HEK293 (cell line): ENCODE data around the gene SPINDOC.

Experiments
- CTCF ChIP-seq: fragments of 450-650 bp; formaldehyde crosslinking; IDR thresholded peaks from 2 replicates; pipeline ENCODE4 v1.5.1; 2016; ENCODE audit warnings: missing biosample characterization, missing genetic modification characterization
- HOXC10 ChIP-seq: sonication (generic); formaldehyde crosslinking; IDR thresholded peaks from 2 replicates; pipeline ENCODE4 v1.8.1; 2023; ENCODE audit warnings: mild to moderate bottlenecking, missing genetic modification reagents
- KLF10 ChIP-seq: fragments of 450-650 bp; IDR thresholded peaks from 2 replicates; pipeline ENCODE4 v1.5.1; 2018; ENCODE audit warnings: missing biosample characterization, mild to moderate bottlenecking, missing genetic modification characterization
- MEIS1 ChIP-seq: sonication (generic); formaldehyde crosslinking; IDR thresholded peaks from 2 replicates; pipeline ENCODE4 v1.8.1; 2022; ENCODE audit warnings: missing genetic modification reagents, mild to moderate bottlenecking, borderline replicate concordance
- PRDM10 ChIP-seq: fragments of 450-650 bp; formaldehyde crosslinking; IDR thresholded peaks from 2 replicates; pipeline ENCODE4 v1.5.1; 2016; ENCODE audit warnings: missing biosample characterization, missing genetic modification characterization
- PRDM2 ChIP-seq: fragments of 450-650 bp; formaldehyde crosslinking; IDR thresholded peaks from 2 replicates; pipeline ENCODE4 v1.5.1; 2016; ENCODE audit warnings: missing biosample characterization, missing genetic modification characterization, borderline replicate concordance
- REPIN1 ChIP-seq: fragments of 450-650 bp; formaldehyde crosslinking; IDR thresholded peaks from 2 replicates; pipeline ENCODE4 v1.5.1; 2017; ENCODE audit warnings: missing biosample characterization, missing genetic modification characterization, low read depth
- SP3 ChIP-seq: fragments of 450-650 bp; formaldehyde crosslinking; IDR thresholded peaks from 2 replicates; pipeline ENCODE4 v1.5.1; 2016; ENCODE audit warnings: missing biosample characterization, missing genetic modification characterization
- TCF7L2 ChIP-seq: IDR thresholded peaks from 2 replicates; pipeline ENCODE4 v1.6.1; 2011; ENCODE audit warnings: low read depth, mild to moderate bottlenecking, inconsistent platforms, low read length, moderate library complexity, borderline replicate concordance
- TRIM28 ChIP-seq: IDR thresholded peaks from 2 replicates; pipeline ENCODE4 v1.6.1; 2011; ENCODE audit warnings: low read length, control low read depth, borderline replicate concordance
- ZBTB17 ChIP-seq: fragments of 450-650 bp; formaldehyde crosslinking; IDR thresholded peaks from 2 replicates; pipeline ENCODE4 v1.5.1; 2016; ENCODE audit warnings: missing biosample characterization, missing genetic modification characterization
- ZBTB20 ChIP-seq: fragments of 450-650 bp; formaldehyde crosslinking; IDR thresholded peaks from 2 replicates; pipeline ENCODE4 v1.5.1; 2016; ENCODE audit warnings: missing biosample characterization, missing genetic modification characterization
- ZNF10 ChIP-seq: fragments of 450-650 bp; formaldehyde crosslinking; IDR thresholded peaks from 2 replicates; pipeline ENCODE4 v1.5.1; 2017; ENCODE audit warnings: missing biosample characterization, missing genetic modification characterization
- ZNF157 ChIP-seq: fragments of 450-650 bp; formaldehyde crosslinking; IDR thresholded peaks from 2 replicates; pipeline ENCODE4 v1.5.1; 2016; ENCODE audit warnings: missing biosample characterization, missing genetic modification characterization
- ZNF23 ChIP-seq: fragments of 450-650 bp; formaldehyde crosslinking; IDR thresholded peaks from 2 replicates; pipeline ENCODE4 v1.5.1; 2016; ENCODE audit warnings: missing biosample characterization, missing genetic modification characterization, borderline replicate concordance
- ZNF324 ChIP-seq: fragments of 450-650 bp; formaldehyde crosslinking; IDR thresholded peaks from 2 replicates; pipeline ENCODE4 v1.5.1; 2016; ENCODE audit warnings: missing biosample characterization, missing genetic modification characterization
- ZNF341 ChIP-seq: fragments of 450-650 bp; formaldehyde crosslinking; IDR thresholded peaks from 2 replicates; pipeline ENCODE4; 2016; ENCODE audit warnings: low read depth, missing biosample characterization, missing genetic modification characterization
- ZNF366 ChIP-seq: fragments of 450-650 bp; formaldehyde crosslinking; conservative IDR thresholded peaks from 2 replicates; pipeline ENCODE4 v1.5.1; 2016; ENCODE audit warnings: missing biosample characterization, missing genetic modification characterization
- ZNF416 ChIP-seq: fragments of 450-650 bp; formaldehyde crosslinking; IDR thresholded peaks from 2 replicates; pipeline ENCODE4 v1.5.1; 2016; ENCODE audit warnings: missing biosample characterization, missing genetic modification characterization
- ZNF488 ChIP-seq: fragments of 450-650 bp; formaldehyde crosslinking; IDR thresholded peaks from 2 replicates; pipeline ENCODE4 v1.5.1; 2016; ENCODE audit warnings: missing biosample characterization, missing genetic modification characterization
- ZNF521 ChIP-seq: fragments of 450-650 bp; formaldehyde crosslinking; IDR thresholded peaks from 2 replicates; pipeline ENCODE4 v1.5.1; 2017; ENCODE audit warnings: missing biosample characterization, mild to moderate bottlenecking, missing genetic modification characterization
- ZNF529 ChIP-seq: fragments of 450-650 bp; formaldehyde crosslinking; IDR thresholded peaks from 2 replicates; pipeline ENCODE4 v1.5.1; 2017; ENCODE audit warnings: missing genetic modification characterization, missing biosample characterization; ENCODE audit not compliant: insufficient replicate concordance
- ZNF580 ChIP-seq: fragments of 450-650 bp; formaldehyde crosslinking; IDR thresholded peaks from 2 replicates; pipeline ENCODE4 v1.5.1; 2016; ENCODE audit warnings: missing biosample characterization, missing genetic modification characterization
- ZNF596 ChIP-seq: fragments of 450-650 bp; IDR thresholded peaks from 2 replicates; pipeline ENCODE4 v1.5.0; 2018; ENCODE audit warnings: missing biosample characterization, mild to moderate bottlenecking, missing genetic modification characterization, moderate library complexity
- ZNF623 ChIP-seq: fragments of 450-650 bp; formaldehyde crosslinking; IDR thresholded peaks from 2 replicates; pipeline ENCODE4 v1.5.1; 2016; ENCODE audit warnings: missing biosample characterization, missing genetic modification characterization
- ZNF791 ChIP-seq: fragments of 450-650 bp; formaldehyde crosslinking; IDR thresholded peaks from 2 replicates; pipeline ENCODE4 v1.5.1; 2016; ENCODE audit warnings: missing biosample characterization, missing genetic modification characterization

The SPINDOC gene

GRCh38 chr11:63871962-63872799 is 58.9 kb downstream of the SPINDOC start (continued):
- TF ChIP-seq PRDM10 (tag by site-specific recombination) (peak; percentile 39; the same call in 1 of the 2 replicates), TCF7L2 (no peak), ZNF596 (tag by site-specific recombination) (no peak), TRIM28 (0 out of 2 replicates have a peak, but pooled peaks have one; percentile 69), ZBTB17 (peak; percentile 66), ZBTB20 (tag by site-specific recombination) (peak; percentile 29; the same call in 1 of the 2 replicates), CTCF (tag by site-specific recombination) (peak; percentile 37; the same call in 1 of the 2 replicates), ZNF324 (tag by site-specific recombination) (no peak), ZNF157 (tag by site-specific recombination) (no peak), SP3 (peak; percentile 22; the same call in 1 of the 2 replicates), ZNF10 (tag by site-specific recombination) (no peak), REPIN1 (tag by site-specific recombination) (no peak), ZNF341 (tag by site-specific recombination) (0 out of 2 replicates have a peak, but pooled peaks have one; percentile 18), ZNF791 (no peak), MEIS1 (CRISPR knock-in tag) (no peak), ZNF623 (no peak), ZNF529 (tag by site-specific recombination) (no peak), ZNF416 (tag by site-specific recombination) (no peak), ZNF521 (tag by site-specific recombination) (no peak), PRDM2 (tag by site-specific recombination) (no peak), KLF10 (tag by site-specific recombination) (no peak), ZNF366 (tag by site-specific recombination) (0 out of 2 replicates have a peak, but pooled peaks have one; percentile 41), ZNF580 (no peak), ZNF488 (tag by site-specific recombination) (no peak), HOXC10 (CRISPR knock-in tag) (no peak), ZNF23 (no peak)
